Calu3 (cell line): ENCODE data around the gene RERE. TPM values are rescaled to one million over a fixed set of nuclear protein-coding genes. Genes with fewer than 3 reads are reported as not detected.

ENCODE experiments used
- BruUV-seq: library from RNA; stranded (reverse); fragments of 400-500 nt; replicated peaks from 2 replicates; lab custom pipeline; 2021; lab: Mats Ljungman, UMichigan
- CTCF ChIA-PET: fragments of 300-600 bp; sonication (Branson Sonifier 250); formaldehyde crosslinking; loops from one replicate; lab custom pipeline; 2022; ENCODE audit warnings: antibody characterized with exemption; lab: Charles Lee
- DNase-seq: peaks from one replicate; pipeline ENCODE4 v3.0.0; 2022
- H3K27ac Mint-ChIP-seq: one replicate; pipeline ENCODE4 v1.8.0; 2022; ENCODE audit warnings: mixed read lengths; ENCODE audit not compliant: unreplicated experiment
- H3K27me3 Mint-ChIP-seq: one replicate; pipeline ENCODE4 v1.8.0; 2022; ENCODE audit warnings: mixed read lengths; ENCODE audit not compliant: unreplicated experiment
- H3K36me3 Mint-ChIP-seq: one replicate; pipeline ENCODE4 v1.8.0; 2022; ENCODE audit warnings: mild to moderate bottlenecking, moderate library complexity, mixed read lengths; ENCODE audit not compliant: insufficient read depth, unreplicated experiment
- H3K4me1 Mint-ChIP-seq: one replicate; pipeline ENCODE4 v1.8.0; 2022; ENCODE audit warnings: mild to moderate bottlenecking, low read depth, mixed read lengths; ENCODE audit not compliant: unreplicated experiment
- H3K4me3 Mint-ChIP-seq: one replicate; pipeline ENCODE4 v1.8.0; 2022; ENCODE audit warnings: mild to moderate bottlenecking, low read depth, moderate library complexity, mixed read lengths; ENCODE audit not compliant: unreplicated experiment
- H3K9me3 Mint-ChIP-seq: one replicate; pipeline ENCODE4 v1.8.0; 2022; ENCODE audit warnings: low read depth, mixed read lengths; ENCODE audit not compliant: unreplicated experiment
- CTCF ChIP-seq: fragments of 200-600 bp; IDR thresholded peaks from one replicate; pipeline ENCODE4 v1.8.0; 2022; ENCODE audit warnings: antibody characterized with exemption; ENCODE audit not compliant: unreplicated experiment
- intact Hi-C: fragments of 100-400 bp; cut with micrococcal nuclease; formaldehyde crosslinking; loops from one replicate; pipeline ENCODE4 v1.10.0; 2022; ENCODE audit not compliant: unreplicated experiment
- total RNA-seq: library from RNA; stranded (reverse); gene quantifications from 2 replicates; pipeline ENCODE4 v1.2.3, GENCODE V29; 2022

Gene RERE
- total RNA-seq, 1 experiment from 2014 or later = 45.9 TPM

DNA sequence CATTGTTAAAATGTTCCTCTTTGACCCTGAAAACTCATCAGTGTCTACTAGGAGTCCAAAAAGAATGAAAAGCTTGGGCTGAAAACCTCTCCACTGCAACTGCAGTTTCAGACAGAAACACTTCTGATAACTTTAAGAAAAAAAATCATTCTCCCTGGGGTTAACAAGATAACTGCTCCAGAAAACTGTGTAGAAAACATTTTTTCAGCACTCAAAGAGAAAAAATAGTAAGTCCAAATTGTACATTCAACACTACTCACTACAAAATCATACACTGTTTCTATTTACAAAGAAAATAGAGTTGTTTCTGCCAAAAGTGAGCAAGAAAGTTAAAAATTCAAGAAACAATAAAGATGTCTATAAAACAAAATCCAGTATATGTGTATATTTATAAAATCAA, 157.8 kb downstream of the RERE start:
- CTCF ChIA-PET = no interaction called here
- no peak for DNase-seq
- Mint-ChIP-seq H3K36me3 (peaks cover 11% of the 10 kb centered on the region), H3K4me1 (peaks cover 8% of the 10 kb centered on the region), H3K27ac (no peak overlapping the region), H3K27me3 (no peaks in the 10 kb centered on the region), H3K9me3 (no peaks in the 10 kb centered on the region), H3K4me3 (no peak overlapping the region)
- intact Hi-C loops = no loop called here
- no TSS peak for BruUV-seq
- no peak for TF ChIP-seq CTCF

GRCh38 chr1:8653878-8654277, 163.6 kb downstream of the RERE start:
- H3K4me1 Mint-ChIP-seq = peaks cover 8% of the 10 kb centered on the region
- TF ChIP-seq CTCF = no peak
- no peak overlapping the region for H3K27ac Mint-ChIP-seq
- intact Hi-C loops = no loop called here
- CTCF ChIA-PET = interaction anchor here (0.7 kb wide), 1 partner anchor 58 kb away, joined by 6 read pairs; no protein-coding TSS in a partner anchor
- H3K27me3 Mint-ChIP-seq = no peaks in the 10 kb centered on the region
- H3K9me3 Mint-ChIP-seq = no peaks in the 10 kb centered on the region
- DNase-seq = no peak
- BruUV-seq = no TSS peak
- H3K4me3 Mint-ChIP-seq = no peak overlapping the region
- H3K36me3 Mint-ChIP-seq = peaks cover 11% of the 10 kb centered on the region

GRCh38 chr1:8652467-8653046, 164.9 kb downstream of the RERE start:
- no peak for TF ChIP-seq CTCF
- peaks cover 11% of the 10 kb centered on the region for H3K36me3 Mint-ChIP-seq
- no peak for DNase-seq
- no TSS peak for BruUV-seq
- H3K27me3 Mint-ChIP-seq = no peaks in the 10 kb centered on the region
- CTCF ChIA-PET = no interaction called here
- intact Hi-C loops = no loop called here
- H3K4me3 Mint-ChIP-seq = no peak overlapping the region
- peaks cover 8% of the 10 kb centered on the region for H3K4me1 Mint-ChIP-seq
- H3K27ac Mint-ChIP-seq = no peak overlapping the region
- no peaks in the 10 kb centered on the region for H3K9me3 Mint-ChIP-seq

DNA sequence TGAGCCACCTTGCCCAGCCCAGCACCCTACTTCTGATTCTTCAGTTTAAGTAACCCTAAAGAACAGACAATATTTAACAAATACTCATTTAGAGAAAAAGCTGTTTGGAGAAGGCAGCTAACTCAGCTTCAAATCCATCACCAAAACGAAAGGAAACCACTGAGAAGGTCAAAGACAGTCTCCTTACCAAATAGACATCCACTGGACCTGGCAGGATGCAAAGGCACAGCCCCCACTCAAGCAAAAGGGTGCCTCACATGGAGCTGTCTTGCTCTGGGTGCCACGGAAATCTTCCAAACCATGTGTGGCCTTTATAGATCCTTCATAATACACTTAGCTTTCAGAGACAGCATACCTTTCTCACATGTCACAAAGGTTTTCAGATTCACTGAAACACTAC, 165.5 kb downstream of the RERE start:
- H3K36me3 Mint-ChIP-seq = peaks cover 11% of the 10 kb centered on the region
- H3K27me3 Mint-ChIP-seq = no peaks in the 10 kb centered on the region
- BruUV-seq = no TSS peak
- no peaks in the 10 kb centered on the region for H3K9me3 Mint-ChIP-seq
- intact Hi-C loops = no loop called here
- peaks cover 8% of the 10 kb centered on the region for H3K4me1 Mint-ChIP-seq
- no peak overlapping the region for H3K4me3 Mint-ChIP-seq
- no peak for TF ChIP-seq CTCF
- CTCF ChIA-PET = interaction anchor here (0.7 kb wide), 1 partner anchor 385 kb away, joined by 3 read pairs; no protein-coding TSS in a partner anchor
- no peak overlapping the region for H3K27ac Mint-ChIP-seq
- DNase-seq = no peak
